OCI-LY7 (cell line): ENCODE measurements around the gene CPB1.

Experiments
- CTCF ChIP-seq: fragments of 200-600 bp; sonication (generic); conservative IDR thresholded peaks from 2 replicates; pipeline ENCODE4 v1.5.1; 2014; ENCODE audit warnings: mild to moderate bottlenecking, antibody characterized with exemption, low read length, moderate library complexity, mixed read lengths
- EZH2phosphoT487 ChIP-seq: fragments of 200-600 bp; sonication (generic); IDR thresholded peaks from 2 replicates; pipeline ENCODE4 v1.6.1; 2018; ENCODE audit warnings: low read depth, borderline replicate concordance, mild to moderate bottlenecking, mixed run types, antibody characterized with exemption, low read length, moderate library complexity, mixed read lengths

- TF ChIP-seq CTCF (no peak), EZH2phosphoT487 (no peak)
Observed at GRCh38 chr3:148796799-148797198, 30.8 kb upstream of the CPB1 start.
